Sigmoid colon (tissue), 7 donors: ENCODE measurements around the gene POU3F3. TPM values are rescaled to one million over a fixed set of nuclear protein-coding genes. Genes with fewer than 3 reads are reported as not detected.

ENCODE experiments used
- DNase-seq: peaks from one replicate; pipeline ENCODE4 v3.0.0-alpha.2; 2019
- H3K27ac ChIP-seq, 4 donors: fragments of 200-600 bp; sonication (generic); one replicate each; pipeline ENCODE4 v1.5.1; 2016 to 2019; ENCODE audit warnings: mild to moderate bottlenecking in 1 of 4
- H3K27me3 ChIP-seq, 3 donors: fragments of 200-600 bp; sonication (generic); one replicate each; pipeline ENCODE4 v1.5.1; 2019; ENCODE audit warnings: mild to moderate bottlenecking in 1 of 3
- H3K36me3 ChIP-seq, 4 donors: fragments of 200-600 bp; sonication (generic); one replicate each; pipeline ENCODE4 v1.5.1; 2016 to 2019
- H3K4me1 ChIP-seq, 4 donors: fragments of 200-600 bp; sonication (generic); one replicate each; pipeline ENCODE4 v1.5.1; 2017 to 2019
- H3K4me3 ChIP-seq, 4 donors: fragments of 200-600 bp; sonication (generic); one replicate each; pipeline ENCODE4 v1.5.1; 2017 to 2019; ENCODE audit warnings: mild to moderate bottlenecking in 2 of 4, moderate library complexity in 1 of 4
- H3K9me3 ChIP-seq, 4 donors: fragments of 200-600 bp in 3 of 4; sonication (generic) in 3 of 4; one replicate each; pipeline versions ENCODE4 v1.5.1 to v1.6.1; 2013 to 2019
- EP300 ChIP-seq, 4 donors: sonication (generic); formaldehyde crosslinking; IDR thresholded peaks; one replicate each; pipeline ENCODE4 v1.6.1; 2017; ENCODE audit warnings: antibody characterized with exemption in 4 of 4
- POLR2A ChIP-seq, 2 donors: fragments of 450-650 bp; IDR thresholded peaks; one replicate each; pipeline ENCODE4 v1.6.1; 2016; ENCODE audit warnings: antibody characterized with exemption in 2 of 2, mild to moderate bottlenecking in 2 of 2, moderate library complexity in 2 of 2
- POLR2AphosphoS5 ChIP-seq, 4 donors: sonication (generic); formaldehyde crosslinking; IDR thresholded peaks; one replicate each; pipeline ENCODE4 v1.6.1; 2017; ENCODE audit warnings: antibody characterized with exemption in 4 of 4
- WGBS, 2 donors: extraction: QIAGEN DNeasy Blood & Tissue Kit; methylation state at CpG; one replicate each; pipeline ENCODE4 v1.1.7; 2013; 5-methylcytosine and 5-hydroxymethylcytosine counted together
- intact Hi-C: fragments of 100-400 bp; cut with DNase I; formaldehyde crosslinking; loops from one replicate; pipeline ENCODE4 v1.15.1; 2023
- polyA plus RNA-seq, 3 donors: library from polyadenylated mRNA; stranded (reverse); fragments of 200-250 nt; gene quantifications; one replicate each; pipeline ENCODE4 v1.2.3, GENCODE V29; 2013
- total RNA-seq, 4 donors: library from RNA; depleted of rRNA; stranded (reverse); fragments of >200 nt; gene quantifications; one replicate each; pipeline ENCODE4 v1.1.0, GENCODE V29; 2016
- TF ChIP-seq, protein P1 (sequence below), 4 experiments: fragments of 450-650 bp in 3 of 4; fragments of 200-600 bp in 1 of 4; IDR thresholded peaks; one replicate each; pipeline ENCODE4 v1.5.1; 2016 to 2019; ENCODE audit warnings: antibody characterized with exemption in 4 of 4, mild to moderate bottlenecking in 3 of 4, moderate library complexity in 2 of 4
- donor health status: healthy with polysubstance abuse.
- donor health status: Bipolar disorder and iron deficiency.
- donor health status: healthy.

POU3F3 gene
- total and polyA plus RNA-seq, 7 donors: 0.36 to 1.4 (median 0.66) TPM; not detected in 2

DNA sequence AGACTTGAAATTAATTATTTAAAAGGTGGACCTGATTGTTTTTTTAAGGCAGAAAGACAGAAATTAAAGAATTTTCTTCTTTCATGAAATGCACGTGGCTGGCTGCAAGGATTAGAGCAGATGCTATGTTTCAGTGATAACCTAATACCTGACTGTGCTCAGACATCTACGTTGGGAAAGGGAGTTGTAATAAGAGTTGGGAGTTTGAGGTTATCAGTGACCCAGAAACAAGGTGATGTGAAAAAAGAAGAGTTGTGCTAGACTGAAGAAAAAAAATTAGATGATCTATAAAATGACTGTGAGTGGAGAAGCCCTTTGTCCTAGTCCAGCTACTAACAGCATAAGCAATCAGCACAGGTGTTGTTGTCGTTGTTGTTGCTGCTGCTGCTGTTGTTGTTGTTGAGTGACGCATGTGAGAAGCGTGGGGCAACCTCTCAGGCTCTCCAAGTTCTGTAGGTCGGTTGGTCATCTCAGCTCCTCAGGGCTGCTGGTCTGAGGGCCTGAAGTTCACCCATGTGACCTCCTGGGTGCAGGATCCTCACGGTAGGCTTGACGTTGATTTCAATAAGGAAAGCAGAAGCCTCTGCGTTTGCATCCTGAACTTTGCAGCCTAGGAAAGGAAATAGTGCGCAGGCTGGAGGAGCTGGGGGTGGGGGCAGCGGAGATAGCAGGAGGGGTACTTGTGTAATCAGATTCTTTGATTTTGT is 7.6 kb downstream of the POU3F3 start:
- Histone ChIP-seq H3K9me3 (no peaks in the 10 kb centered on the region), H3K27ac (no peak overlapping the region), H3K4me3 (peak overlapping the region in 1 of 4 donors; percentile 5), H3K27me3 (peaks cover 78 to 100% (median 97%) of the 10 kb centered on the region in 3 donors), H3K36me3 (no peaks in the 10 kb centered on the region), H3K4me1 (peaks cover 0 to 30% (median 23%) of the 10 kb centered on the region in 4 donors)
- DNase-seq: no peak
- intact Hi-C loops: no loop called here
- WGBS, 2 donors: 5 to 9% methylated on average over 11 of the region's 11 CpGs
- TF ChIP-seq EP300 (IDR thresholded peaks at IDR 0.05) (no peak), POLR2A (IDR thresholded peaks at IDR 0.05) (no peak), POLR2AphosphoS5 (IDR thresholded peaks at IDR 0.05) (no peak)
- TF ChIP-seq, protein P1, sequence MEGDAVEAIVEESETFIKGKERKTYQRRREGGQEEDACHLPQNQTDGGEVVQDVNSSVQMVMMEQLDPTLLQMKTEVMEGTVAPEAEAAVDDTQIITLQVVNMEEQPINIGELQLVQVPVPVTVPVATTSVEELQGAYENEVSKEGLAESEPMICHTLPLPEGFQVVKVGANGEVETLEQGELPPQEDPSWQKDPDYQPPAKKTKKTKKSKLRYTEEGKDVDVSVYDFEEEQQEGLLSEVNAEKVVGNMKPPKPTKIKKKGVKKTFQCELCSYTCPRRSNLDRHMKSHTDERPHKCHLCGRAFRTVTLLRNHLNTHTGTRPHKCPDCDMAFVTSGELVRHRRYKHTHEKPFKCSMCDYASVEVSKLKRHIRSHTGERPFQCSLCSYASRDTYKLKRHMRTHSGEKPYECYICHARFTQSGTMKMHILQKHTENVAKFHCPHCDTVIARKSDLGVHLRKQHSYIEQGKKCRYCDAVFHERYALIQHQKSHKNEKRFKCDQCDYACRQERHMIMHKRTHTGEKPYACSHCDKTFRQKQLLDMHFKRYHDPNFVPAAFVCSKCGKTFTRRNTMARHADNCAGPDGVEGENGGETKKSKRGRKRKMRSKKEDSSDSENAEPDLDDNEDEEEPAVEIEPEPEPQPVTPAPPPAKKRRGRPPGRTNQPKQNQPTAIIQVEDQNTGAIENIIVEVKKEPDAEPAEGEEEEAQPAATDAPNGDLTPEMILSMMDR (IDR thresholded peaks at IDR 0.05): no peak

DNA sequence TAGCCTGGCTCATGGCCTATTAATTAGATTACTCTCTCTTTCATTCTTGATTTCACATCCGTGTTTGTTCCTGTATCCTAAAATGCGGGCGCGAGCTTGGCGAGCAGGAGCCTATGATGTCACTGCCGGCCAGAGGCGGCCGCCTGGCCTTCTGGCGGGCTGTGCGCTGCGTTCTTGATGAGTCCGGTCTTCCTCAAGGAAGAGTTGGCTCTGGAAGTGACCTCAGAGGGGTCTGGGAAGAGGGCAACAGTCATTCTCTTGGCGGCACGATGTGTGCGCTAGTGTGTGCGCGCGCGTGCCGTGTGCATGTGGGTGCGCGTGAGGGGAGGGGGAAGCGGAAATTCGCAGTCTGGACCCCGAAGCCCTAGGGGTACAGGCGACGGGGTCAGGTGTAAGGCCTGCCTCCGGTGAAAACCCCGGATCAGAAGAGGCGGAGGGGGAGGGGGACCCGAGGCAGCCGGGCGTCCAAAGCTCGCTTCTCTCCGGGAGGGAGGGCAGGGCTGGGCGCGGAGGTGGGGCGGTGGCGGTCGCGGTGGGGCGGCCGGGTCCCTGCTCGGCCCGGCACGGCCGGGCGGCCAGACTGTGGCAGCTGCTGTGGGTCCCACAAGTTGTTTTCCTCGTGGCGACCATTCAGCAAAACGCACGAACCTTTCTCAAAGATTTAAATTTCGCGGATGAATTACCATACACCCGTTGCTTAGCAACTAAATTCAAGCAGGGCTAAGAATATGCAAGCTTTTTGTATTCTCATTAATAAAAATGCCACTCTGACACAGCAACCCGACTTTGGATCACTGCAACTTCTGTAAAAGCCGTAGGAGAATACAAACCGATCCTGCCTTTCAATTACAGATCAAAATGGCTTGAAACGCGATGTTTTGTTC is 8.4 kb downstream of the POU3F3 start:
- intact Hi-C loops: no loop called here
- Histone ChIP-seq H3K27me3 (peaks cover 79 to 100% (median 99%) of the 10 kb centered on the region in 3 donors), H3K36me3 (no peaks in the 10 kb centered on the region), H3K9me3 (no peaks in the 10 kb centered on the region), H3K4me3 (peak overlapping the region in 2 of 4 donors; percentile 5 to 15), H3K27ac (no peak overlapping the region), H3K4me1 (peaks cover 0 to 29% (median 16%) of the 10 kb centered on the region in 4 donors)
- 2 to 3% methylated on average over 60 of the region's 60 CpGs for WGBS, 2 donors
- no peak for DNase-seq
- TF ChIP-seq, protein P1 (IDR thresholded peaks at IDR 0.05): no peak
- TF ChIP-seq EP300 (IDR thresholded peaks at IDR 0.05) (no peak), POLR2AphosphoS5 (IDR thresholded peaks at IDR 0.05) (no peak), POLR2A (IDR thresholded peaks at IDR 0.05) (no peak)

DNA sequence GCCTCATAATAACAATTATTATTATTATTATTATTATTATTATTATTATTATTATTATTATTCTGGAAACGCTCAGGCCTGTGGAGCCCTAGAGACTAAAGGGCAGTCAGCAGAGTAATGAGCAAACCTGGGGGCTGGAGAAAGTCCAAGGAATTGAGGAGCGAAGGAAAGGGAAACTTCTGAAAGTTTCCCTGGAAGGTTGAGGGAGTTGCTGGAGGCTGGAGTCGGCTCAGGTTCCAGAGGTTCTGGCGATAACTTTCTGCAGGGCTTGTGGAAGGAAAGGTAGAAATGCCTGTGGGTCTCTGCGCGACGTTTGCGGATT is 9.2 kb downstream of the POU3F3 start:
- no peak for DNase-seq
- no peaks in the 10 kb centered on the region for H3K36me3 ChIP-seq
- H3K27ac ChIP-seq: no peak overlapping the region
- H3K4me3 ChIP-seq: no peak overlapping the region
- peaks cover 77 to 100% (median 99%) of the 10 kb centered on the region in 3 donors for H3K27me3 ChIP-seq
- peaks cover 0 to 26% (median 10%) of the 10 kb centered on the region in 4 donors for H3K4me1 ChIP-seq
- intact Hi-C loops: no loop called here
- TF ChIP-seq, protein P1 (IDR thresholded peaks at IDR 0.05): no peak
- no peak for TF ChIP-seq POLR2AphosphoS5 (IDR thresholded peaks at IDR 0.05)
- no peaks in the 10 kb centered on the region for H3K9me3 ChIP-seq
- WGBS, 2 donors: 16 to 20% methylated on average over 8 of the region's 8 CpGs

DNA sequence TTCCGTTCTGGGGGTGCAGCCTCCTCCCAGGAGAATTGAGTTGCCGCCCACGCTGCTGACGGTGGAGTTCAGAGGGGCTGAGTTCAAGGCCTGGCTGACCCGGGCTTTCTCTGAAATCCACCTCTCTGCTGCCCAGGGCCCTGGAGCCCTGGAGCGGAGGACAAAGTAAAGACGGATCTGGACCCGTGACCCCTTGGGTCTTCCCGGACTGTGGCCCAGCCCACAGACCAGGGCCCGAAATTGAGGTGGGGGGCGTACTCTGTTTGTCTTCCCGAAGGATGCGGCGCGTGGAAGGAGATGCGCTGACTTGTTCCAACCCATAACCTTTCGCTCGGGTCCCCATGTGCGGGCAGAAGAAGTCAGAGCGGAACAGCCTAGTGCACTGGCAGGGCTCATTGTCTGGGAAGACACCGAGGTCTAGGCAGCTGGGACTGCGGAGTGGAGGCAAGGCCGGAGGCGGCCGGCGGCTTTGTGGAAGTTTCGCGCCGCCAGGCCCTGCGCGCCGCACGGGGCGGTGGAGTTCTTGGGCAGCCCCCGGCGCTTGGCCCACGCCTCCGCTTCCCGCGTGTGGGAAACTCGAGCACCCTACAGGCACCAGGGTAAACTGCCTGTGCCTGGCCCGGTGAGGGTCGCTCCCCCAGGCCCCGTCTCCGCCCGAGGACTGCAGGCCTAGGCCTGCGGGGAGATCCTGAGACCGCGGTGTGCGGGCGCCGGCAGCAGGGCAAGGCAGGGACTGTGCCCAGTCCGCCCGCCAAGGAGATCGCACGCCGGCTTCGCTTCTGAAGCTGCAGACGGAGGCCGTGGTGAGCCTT is 9.8 kb downstream of the POU3F3 start:
- H3K9me3 ChIP-seq: no peaks in the 10 kb centered on the region
- H3K27ac ChIP-seq: no peak overlapping the region
- 7% methylated on average over 60 of the region's 60 CpGs for WGBS, 2 donors
- DNase-seq: no peak
- no peaks in the 10 kb centered on the region for H3K36me3 ChIP-seq
- H3K4me1 ChIP-seq: peaks cover 0 to 26% (median 10%) of the 10 kb centered on the region in 4 donors
- H3K27me3 ChIP-seq: peaks cover 75 to 100% (median 98%) of the 10 kb centered on the region in 3 donors
- TF ChIP-seq POLR2AphosphoS5 (IDR thresholded peaks at IDR 0.05) (no peak), POLR2A (IDR thresholded peaks at IDR 0.05) (no peak), EP300 (IDR thresholded peaks at IDR 0.05) (no peak)
- TF ChIP-seq, protein P1 (IDR thresholded peaks at IDR 0.05): no peak
- intact Hi-C loops: no loop called here
- H3K4me3 ChIP-seq: no peak overlapping the region
